Heart left ventricle (tissue), 16 donors: Measurements from ENCODE around the gene CLINT1. TPM values are rescaled to one million over a fixed set of nuclear protein-coding genes. Genes with fewer than 3 reads are reported as not detected.

Experiments
- ATAC-seq, 4 donors: fragments of 200-7000 bp; cut with Tn5 transposase; one replicate each; pipeline ENCODE4 v1.9.1; 2020 to 2022; ENCODE audit warnings: moderate library complexity in 4 of 4, mild to moderate bottlenecking in 3 of 4, moderate number of reproducible peaks in 1 of 4
- DNase-seq, 5 donors: peaks; one replicate each; pipeline ENCODE4 v3.0.0-alpha.2; 2020
- H3K27ac ChIP-seq, 12 donors: fragments of 200-600 bp; sonication (generic) in 4 of 12; one replicate each; pipeline versions ENCODE4 v1.5.0 to v1.8.0; 2016 to 2022; ENCODE audit warnings: mild to moderate bottlenecking in 2 of 12
- H3K27me3 ChIP-seq, 9 donors: fragments of 200-600 bp; sonication (generic) in 2 of 9; one replicate each; pipeline versions ENCODE4 v1.5.1 to v1.8.0; 2016 to 2022; ENCODE audit warnings: mild to moderate bottlenecking in 3 of 9
- H3K36me3 ChIP-seq, 9 donors: fragments of 200-600 bp; sonication (generic) in 2 of 9; one replicate each; pipeline versions ENCODE4 v1.5.0 to v1.8.0; 2018 to 2022; ENCODE audit warnings: mild to moderate bottlenecking in 2 of 9
- H3K4me1 ChIP-seq, 12 donors: fragments of 200-600 bp; sonication (generic) in 4 of 12; one replicate each; pipeline versions ENCODE4 v1.5.0 to v1.8.0; 2016 to 2022; ENCODE audit warnings: mild to moderate bottlenecking in 3 of 12
- H3K4me3 ChIP-seq, 12 donors: fragments of 200-600 bp; sonication (generic) in 4 of 12; one replicate each; pipeline versions ENCODE4 v1.5.0 to v1.8.0; 2017 to 2022; ENCODE audit warnings: mild to moderate bottlenecking in 9 of 12, moderate library complexity in 4 of 12
- H3K9me3 ChIP-seq, 12 donors: fragments of 200-600 bp; sonication (generic) in 4 of 12; one replicate each; pipeline versions ENCODE4 v1.5.0 to v1.8.0; 2016 to 2022; ENCODE audit warnings: mild to moderate bottlenecking in 1 of 12
- CTCF ChIP-seq, 12 donors: fragments of 200-600 bp; sonication (generic) in 4 of 12; IDR thresholded peaks; one replicate each; pipeline versions ENCODE4 v1.5.0 to v1.8.0; 2018 to 2022; ENCODE audit warnings: antibody characterized with exemption in 12 of 12, mild to moderate bottlenecking in 5 of 12
- POLR2A ChIP-seq, 2 donors: fragments of 450-650 bp; IDR thresholded peaks; one replicate each; pipeline ENCODE4 v1.6.1; 2017; ENCODE audit warnings: antibody characterized with exemption in 2 of 2, mild to moderate bottlenecking in 2 of 2, moderate library complexity in 2 of 2
- WGBS, 4 donors: extraction: QIAGEN DNeasy Blood & Tissue Kit in 2 of 4; methylation state at CpG; one replicate each; pipeline versions ENCODE4 v1.1.5 to v1.1.7; 2013 to 2018; 5-methylcytosine and 5-hydroxymethylcytosine counted together
- intact Hi-C, 10 donors: fragments of 100-400 bp; cut with DNase I; formaldehyde crosslinking; loops; one replicate each; pipeline versions ENCODE4 v1.11.1 to v1.14.2; 2022
- long read RNA-seq, 3 donors: library from polyadenylated mRNA; unstranded; transcript quantifications; one replicate each; pipeline ENCODE4 v2.0.0, GENCODE V29; 2020 to 2021
- polyA plus RNA-seq, 2 donors: library from polyadenylated mRNA; stranded (reverse); fragments of 200-250 nt; gene quantifications; one replicate each; pipeline ENCODE4 v1.2.3, GENCODE V29; 2013
- total RNA-seq, 9 donors: library from RNA; depleted of rRNA in 2 of 9; stranded (reverse); fragments of >200 nt in 2 of 9; fragmentation: NEBNext Ultra II Directional in 3 of 9; extraction: Animal tissue kit (Norgen Biotek cat#: 25700) in 3 of 9; gene quantifications; one replicate each; pipeline versions ENCODE4 v1.1.0 to v1.2.4, GENCODE V29; 2016 to 2023
- donor health status: ischemic (EF 13 %, LVEDD 7.1; RV severe dilation, severe dysfunction).
- donor health status: healthy with polysubstance abuse.
- donor health status: DM: no; HTN: yes; CAD: no.
- donor health status: DM: no; HTN: no; CAD: no.
- donor health status: ischemic (EF 25% LVEDD 6.9; RV normal size, moderate dysfunction).
- donor health status: ischemic (EF 25% LVEDD 5.7; RV mildly dilated, moderate dysfunction).
- donor health status: healthy.
- donor health status: DM: yes; HTN: yes; CAD: no.
- donor health status: ischemic (EF 35%, LVEDD 5.7; RV mildly dilated, moderate dysfunction).
- donor health status: nonischemic (EF 11% LVEDD 7.7; RV severe dilation, severe dysfunction).
- donor health status: DM: yes; HTN: yes; CAD: no.
- donor health status: PGD.
- donor health status: ischemic (EF 29% LVEDD 5.4; RV normal size, mild dysfunction).
- donor health status: nonischemic (EF 23%, LVEDD 6.1; RV moderate dilation, normal function).

Gene CLINT1
- 10 to 100 TPM; 40.1 to 84.8 (median 51.2) TPM for total RNA-seq
- 10 to 100 TPM; 13.0 to 41.9 TPM for polyA plus RNA-seq
- long read RNA-seq, donor 1, transcript CLINT1-201 (12 exons, 3,440 nt) = minor isoform, 54 of 154 reads
- long read RNA-seq, donor 1, transcript CLINT1-207 (12 exons, 2,346 nt) = major isoform, 70 of 154 reads
- long read RNA-seq, donor 1, partial matches to known transcripts = 13 of 154 reads
- long read RNA-seq, donor 1, other reads (novel, unspliced or antisense) = 16 of 154 reads
- long read RNA-seq, donor 2, transcript CLINT1-207 (12 exons, 2,346 nt) = major isoform, 135 of 283 reads
- long read RNA-seq, donor 2, transcript CLINT1-206 (12 exons, 3,987 nt) = minor isoform, 6 of 283 reads
- long read RNA-seq, donor 2, transcript CLINT1-201 (12 exons, 3,440 nt) = minor isoform, 91 of 283 reads
- long read RNA-seq, donor 2, partial matches to known transcripts = 23 of 283 reads
- long read RNA-seq, donor 2, other reads (novel, unspliced or antisense) = 23 of 283 reads
- long read RNA-seq, donor 3, transcript CLINT1-201 (12 exons, 3,440 nt) = minor isoform, 74 of 191 reads
- long read RNA-seq, donor 3, transcript CLINT1-207 (12 exons, 2,346 nt) = major isoform, 91 of 191 reads
- long read RNA-seq, donor 3, partial matches to known transcripts = 11 of 191 reads
- long read RNA-seq, donor 3, other reads (novel, unspliced or antisense) = 15 of 191 reads

- no peaks in the 10 kb centered on the region for H3K27me3 ChIP-seq
- intact Hi-C loops = loop anchor here (2.0 to 10.0 kb wide), 10 partner anchors 36 to 136 kb away; no protein-coding TSS in a partner anchor
- H3K9me3 ChIP-seq = no peaks in the 10 kb centered on the region
- peak; percentile 93 to 99 (median 99) for ATAC-seq
- TF ChIP-seq CTCF (IDR thresholded peaks at IDR 0.05) (peak in 1 of 12 donors; percentile 12), POLR2A (IDR thresholded peaks at IDR 0.05) (peak in 1 of 2 donors; percentile 82)
- 0 to 1% (median 1%) methylated on average over 32 to 59 of the region's 59 CpGs for WGBS, 4 donors
- H3K4me1 ChIP-seq = peaks cover 0 to 47% (median 26%) of the 10 kb centered on the region in 12 donors
- no peaks in the 10 kb centered on the region for H3K36me3 ChIP-seq
- peak within 1 kb of the TSS; percentile 67 to 98 (median 88) for H3K4me3 ChIP-seq
- peak; percentile 93 to 97 (median 94) for DNase-seq
- H3K27ac ChIP-seq = peak within 1 kb of the TSS; percentile 35 to 93 (median 90)
Observed at GRCh38 chr5:157858527-157859226, at the start of gene CLINT1. TSS of gene CLINT1 (minus strand) at chr5:157859145. CDS start at chr5:157858970, 175 bp downstream.

GRCh38 chr5:157908459-157908858 is 49.5 kb upstream of the CLINT1 start:
- intact Hi-C loops = no loop called here
- H3K4me1 ChIP-seq = no peaks in the 10 kb centered on the region
- ATAC-seq (no peak), DNase-seq (no peak)
- H3K4me3 ChIP-seq = no peak overlapping the region
- 92 to 98% (median 96%) methylated on average over 1 of the region's 1 CpG for WGBS, 4 donors
- H3K36me3 ChIP-seq = no peaks in the 10 kb centered on the region
- no peaks in the 10 kb centered on the region for H3K27me3 ChIP-seq
- H3K9me3 ChIP-seq = no peaks in the 10 kb centered on the region
- no peak overlapping the region for H3K27ac ChIP-seq
- no peak for TF ChIP-seq POLR2A (IDR thresholded peaks at IDR 0.05)
- no peak for TF ChIP-seq CTCF (IDR thresholded peaks at IDR 0.05)

GRCh38 chr5:157907479-157907878 is 48.5 kb upstream of the CLINT1 start:
- Histone ChIP-seq H3K27ac (no peak overlapping the region), H3K27me3 (no peaks in the 10 kb centered on the region), H3K9me3 (no peaks in the 10 kb centered on the region), H3K4me3 (no peak overlapping the region), H3K4me1 (no peaks in the 10 kb centered on the region), H3K36me3 (no peaks in the 10 kb centered on the region)
- intact Hi-C loops = no loop called here
- TF ChIP-seq POLR2A (IDR thresholded peaks at IDR 0.05) (no peak), CTCF (IDR thresholded peaks at IDR 0.05) (no peak)
- no peak for ATAC-seq
- WGBS, 4 donors = 91 to 98% (median 94%) methylated on average over 3 of the region's 3 CpGs
- no peak for DNase-seq

GRCh38 chr5:157903117-157903450 is 44.1 kb upstream of the CLINT1 start:
- DNase-seq = no peak
- Histone ChIP-seq H3K9me3 (no peaks in the 10 kb centered on the region), H3K36me3 (no peaks in the 10 kb centered on the region), H3K27ac (peak overlapping the region in 1 of 12 donors; percentile 62), H3K27me3 (no peaks in the 10 kb centered on the region), H3K4me1 (no peaks in the 10 kb centered on the region), H3K4me3 (no peak overlapping the region)
- intact Hi-C loops = no loop called here
- 80 to 84% (median 82%) methylated on average over 2 of the region's 2 CpGs for WGBS, 4 donors
- no peak for TF ChIP-seq POLR2A (IDR thresholded peaks at IDR 0.05)
- TF ChIP-seq CTCF (IDR thresholded peaks at IDR 0.05) = no peak
- ATAC-seq = no peak
